ENCODE results near the gene KHSRP.

DNA sequence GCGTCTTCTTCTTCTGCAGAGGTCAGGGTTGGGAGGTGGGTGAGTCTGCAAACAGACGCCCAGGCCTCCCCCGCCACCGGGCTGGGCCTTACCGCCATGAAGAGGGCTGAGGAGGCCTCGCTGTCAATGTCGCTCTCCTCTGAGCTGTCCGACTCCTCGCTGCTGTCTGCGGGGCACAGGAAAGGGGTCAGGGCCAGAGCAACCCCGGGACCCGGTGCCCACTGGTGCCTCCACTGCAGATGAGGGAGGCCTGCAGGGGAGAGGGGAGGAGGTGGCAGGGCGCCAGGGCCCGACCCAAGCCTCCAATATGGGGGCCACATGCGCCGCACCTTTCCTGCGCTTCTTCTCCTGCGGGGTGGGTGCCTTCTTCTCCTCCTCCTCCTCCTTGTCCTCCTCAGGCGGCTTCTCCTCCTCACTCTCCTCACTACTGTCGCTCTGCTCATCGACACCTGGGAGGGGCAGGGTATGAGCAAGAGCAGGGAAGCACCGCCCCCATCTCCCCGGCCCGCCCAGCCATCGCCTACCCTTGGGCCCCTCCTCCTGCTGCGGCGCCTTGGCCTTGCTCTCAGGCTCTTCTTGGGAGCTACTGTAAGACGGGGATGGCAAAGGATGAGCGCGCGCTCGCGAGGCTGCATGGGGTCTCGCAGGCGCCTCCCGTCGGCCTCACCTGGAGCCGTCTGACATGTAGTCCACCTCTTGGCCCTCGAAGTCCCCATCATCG lies 43.4 kb downstream of the KHSRP start:
- TF ChIP-seq, protein P1, sequence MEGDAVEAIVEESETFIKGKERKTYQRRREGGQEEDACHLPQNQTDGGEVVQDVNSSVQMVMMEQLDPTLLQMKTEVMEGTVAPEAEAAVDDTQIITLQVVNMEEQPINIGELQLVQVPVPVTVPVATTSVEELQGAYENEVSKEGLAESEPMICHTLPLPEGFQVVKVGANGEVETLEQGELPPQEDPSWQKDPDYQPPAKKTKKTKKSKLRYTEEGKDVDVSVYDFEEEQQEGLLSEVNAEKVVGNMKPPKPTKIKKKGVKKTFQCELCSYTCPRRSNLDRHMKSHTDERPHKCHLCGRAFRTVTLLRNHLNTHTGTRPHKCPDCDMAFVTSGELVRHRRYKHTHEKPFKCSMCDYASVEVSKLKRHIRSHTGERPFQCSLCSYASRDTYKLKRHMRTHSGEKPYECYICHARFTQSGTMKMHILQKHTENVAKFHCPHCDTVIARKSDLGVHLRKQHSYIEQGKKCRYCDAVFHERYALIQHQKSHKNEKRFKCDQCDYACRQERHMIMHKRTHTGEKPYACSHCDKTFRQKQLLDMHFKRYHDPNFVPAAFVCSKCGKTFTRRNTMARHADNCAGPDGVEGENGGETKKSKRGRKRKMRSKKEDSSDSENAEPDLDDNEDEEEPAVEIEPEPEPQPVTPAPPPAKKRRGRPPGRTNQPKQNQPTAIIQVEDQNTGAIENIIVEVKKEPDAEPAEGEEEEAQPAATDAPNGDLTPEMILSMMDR (conservative IDR thresholded peaks at IDR 0.05; ENCODE audit: low read length), result no peak
- no peak for TF ChIP-seq EZH2phosphoT487 (IDR thresholded peaks at IDR 0.05; ENCODE audit: borderline replicate concordance)
